Measurements from ENCODE around the gene GNG8.

The GNG8 gene

GRCh38 chr19:46635920-46636761 lies at the start of gene GNG8:
GNG8 (minus strand) TSS chr19:46636202; CDS start chr19:46634682, 1,520 bp downstream.
- no peak for DNase-seq

DNA sequence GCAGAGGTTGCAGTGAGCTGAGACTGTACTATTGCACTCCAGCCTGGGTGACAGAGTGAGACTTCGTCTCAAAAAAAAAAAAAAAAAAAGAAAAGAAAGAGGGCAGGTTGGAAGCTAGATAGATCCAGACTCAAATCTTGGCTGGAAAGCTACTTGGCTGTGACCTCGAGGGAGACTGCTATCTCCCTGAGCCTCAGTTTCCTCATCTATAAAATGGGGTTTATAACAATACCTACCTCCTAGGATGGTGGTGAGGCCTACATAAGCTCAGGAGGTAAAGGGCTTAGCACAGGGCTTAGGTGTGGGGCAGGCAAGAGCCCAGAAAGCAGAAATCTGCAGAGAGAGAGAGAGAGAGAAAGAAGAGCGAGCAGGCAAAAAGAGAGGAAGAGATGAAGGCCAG lies 49.2 kb upstream of the GNG8 start:
- no peak for DNase-seq

DNA sequence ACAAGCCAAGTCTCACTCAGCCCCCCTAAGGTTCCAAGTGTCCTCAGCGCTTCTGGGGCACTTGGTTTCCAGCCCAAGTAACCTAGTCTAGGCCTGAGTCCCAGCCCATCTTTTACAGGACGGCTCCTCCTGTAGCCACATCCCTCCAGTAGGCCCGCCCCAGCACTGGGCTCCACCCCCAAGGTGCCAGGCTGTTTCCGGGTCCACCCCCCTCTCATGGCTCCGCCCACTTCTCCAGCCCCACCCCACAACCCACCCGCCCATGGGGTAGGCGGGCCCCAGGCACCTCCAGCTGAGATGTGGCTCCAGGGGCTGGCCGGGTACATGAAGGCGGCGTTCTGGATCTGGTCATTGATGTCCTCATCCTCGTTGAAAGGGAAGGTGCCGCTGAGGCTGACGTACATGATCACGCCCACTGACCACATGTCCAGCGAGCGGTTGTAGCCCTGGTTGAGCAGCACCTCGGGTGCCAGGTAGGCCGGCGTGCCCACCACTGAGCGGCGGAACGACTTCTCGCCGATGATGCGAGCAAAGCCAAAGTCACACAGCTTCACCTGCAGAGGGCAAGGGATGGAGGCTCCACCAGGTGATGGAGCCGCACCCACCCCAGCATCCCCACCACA lies 42.2 kb upstream of the GNG8 start:
- DNase-seq: no peak

DNA sequence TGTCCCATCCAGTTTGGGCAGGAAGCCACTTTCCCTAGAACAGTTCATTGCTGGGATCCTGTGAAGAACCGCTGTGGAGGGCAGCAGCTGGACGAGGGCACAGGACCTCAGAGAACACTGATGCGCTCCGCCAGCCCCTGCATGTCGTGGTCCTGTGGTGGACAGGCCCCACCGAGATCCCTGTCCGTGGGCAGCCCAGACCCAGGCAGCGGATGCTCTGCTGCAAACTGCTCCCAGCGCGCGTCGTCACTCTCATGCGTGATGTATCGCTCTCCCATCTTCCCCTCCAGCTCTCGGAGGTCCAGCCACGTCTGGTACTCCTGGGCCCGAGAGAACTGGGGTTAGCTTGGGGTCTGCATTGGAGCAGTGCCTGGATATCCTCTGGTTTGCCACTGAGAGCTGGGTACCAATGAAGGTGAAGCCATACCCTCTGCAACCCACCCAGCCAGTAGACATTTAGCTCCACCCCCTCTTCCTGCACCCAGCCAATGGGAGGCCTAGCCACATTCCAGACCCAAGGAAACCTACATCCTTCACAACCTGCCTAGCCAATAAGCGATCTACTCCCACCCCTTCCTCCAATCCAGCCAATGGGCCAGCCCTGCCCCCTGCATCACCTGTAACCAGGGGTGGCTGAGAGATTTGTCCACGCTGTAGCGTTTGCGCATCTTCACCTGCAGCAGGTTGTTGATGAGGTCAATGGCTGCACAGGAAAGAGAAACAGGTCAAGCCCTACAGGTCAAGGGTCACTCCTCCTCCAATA lies 38.6 kb upstream of the GNG8 start:
- no peak for DNase-seq

GRCh38 chr19:46670813-46671212 lies 34.8 kb upstream of the GNG8 start:
- DNase-seq: no peak

GRCh38 chr19:46668662-46669061 lies 32.7 kb upstream of the GNG8 start:
- DNase-seq: no peak

DNA sequence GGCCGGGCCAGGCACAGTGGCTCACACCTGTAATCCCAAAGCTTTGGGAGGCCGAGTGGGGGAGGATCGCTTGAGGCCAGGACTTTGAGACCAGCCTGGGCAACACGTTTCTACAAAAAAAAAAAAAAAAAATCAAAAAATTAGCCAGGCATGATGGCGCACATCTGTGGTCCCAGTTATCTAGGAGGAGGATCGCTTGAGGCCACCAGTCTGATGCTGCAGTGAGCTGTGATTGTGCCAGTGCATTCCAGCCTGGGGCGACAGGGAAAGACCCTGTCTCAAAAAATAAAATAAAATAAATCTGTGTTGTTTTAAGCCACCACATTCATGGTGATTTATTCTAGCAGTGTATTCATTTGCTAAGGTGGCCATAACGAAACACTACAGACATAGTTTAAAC lies 29.1 kb upstream of the GNG8 start:
- no peak for DNase-seq

DNA sequence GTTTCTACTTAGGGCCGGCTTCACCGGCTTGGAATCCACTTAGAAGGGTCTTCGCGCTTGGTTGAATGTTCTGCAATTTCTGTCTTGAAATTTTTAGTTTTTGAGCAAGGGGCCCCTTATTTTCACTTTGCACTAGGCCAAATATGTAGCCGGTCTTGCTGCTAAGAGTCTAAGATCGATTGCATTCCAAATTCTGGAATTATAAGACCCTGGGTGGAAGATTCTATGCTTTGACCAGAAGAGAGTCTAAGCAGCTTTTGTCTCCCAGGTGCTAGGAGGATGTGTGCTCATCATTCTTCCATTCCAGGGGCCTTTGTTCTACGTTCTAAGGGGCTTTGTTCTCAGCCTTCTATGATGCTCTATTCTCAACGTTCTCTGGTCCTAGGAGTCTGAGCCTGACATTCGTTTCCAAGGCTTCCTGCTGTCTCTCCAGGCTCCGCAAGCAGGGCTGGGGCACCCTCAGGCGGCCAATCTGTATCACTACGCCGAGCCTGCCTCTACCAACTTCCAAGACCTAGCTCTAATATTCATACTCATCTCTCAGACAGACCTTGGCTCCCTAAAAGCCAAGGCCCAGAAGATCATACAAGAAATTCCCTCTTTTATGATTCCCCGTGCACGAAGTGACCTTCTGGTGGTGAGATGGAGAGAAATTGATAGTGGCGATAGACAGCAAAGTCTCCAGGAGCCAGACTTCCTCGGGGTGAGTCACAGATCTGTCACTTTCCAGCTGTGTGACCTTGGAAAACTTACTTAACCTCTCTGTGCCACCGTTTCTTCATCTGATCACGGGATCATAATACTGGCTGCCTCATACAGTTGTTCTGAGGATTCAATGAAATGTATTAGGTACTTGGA lies 26.0 kb upstream of the GNG8 start:
- DNase-seq: peak; percentile 71

GRCh38 chr19:46661020-46661731 lies 25.2 kb upstream of the GNG8 start, which contains the start of gene DACT3:
DACT3 (minus strand) TSS chr19:46661182; CDS start chr19:46661064, 118 bp downstream.
- DNase-seq: peak; percentile 99

DNA sequence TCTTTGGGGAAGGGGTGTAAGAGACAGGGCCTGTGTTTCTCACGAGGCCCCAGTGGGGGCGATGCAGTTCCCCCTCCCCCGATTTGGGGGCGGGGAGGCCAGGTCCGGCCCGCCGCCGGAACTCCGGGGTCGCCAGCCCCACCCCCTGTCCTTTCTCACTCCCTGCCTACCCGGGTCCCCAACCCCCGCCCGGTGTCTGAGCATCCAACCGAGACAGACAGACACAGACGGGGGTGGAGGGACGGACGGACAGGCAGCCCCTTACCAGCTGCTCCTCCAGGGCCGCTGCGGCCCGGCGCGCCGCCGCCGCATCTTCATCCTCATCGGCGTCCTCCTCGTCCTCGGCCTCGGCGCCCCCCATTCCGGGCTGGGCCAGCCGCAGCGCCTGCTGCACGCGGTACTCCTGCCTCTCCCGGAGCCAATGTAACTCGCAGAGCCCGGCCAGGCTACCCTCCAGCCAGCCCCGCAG lies 24.6 kb upstream of the GNG8 start:
- no peak for DNase-seq

DNA sequence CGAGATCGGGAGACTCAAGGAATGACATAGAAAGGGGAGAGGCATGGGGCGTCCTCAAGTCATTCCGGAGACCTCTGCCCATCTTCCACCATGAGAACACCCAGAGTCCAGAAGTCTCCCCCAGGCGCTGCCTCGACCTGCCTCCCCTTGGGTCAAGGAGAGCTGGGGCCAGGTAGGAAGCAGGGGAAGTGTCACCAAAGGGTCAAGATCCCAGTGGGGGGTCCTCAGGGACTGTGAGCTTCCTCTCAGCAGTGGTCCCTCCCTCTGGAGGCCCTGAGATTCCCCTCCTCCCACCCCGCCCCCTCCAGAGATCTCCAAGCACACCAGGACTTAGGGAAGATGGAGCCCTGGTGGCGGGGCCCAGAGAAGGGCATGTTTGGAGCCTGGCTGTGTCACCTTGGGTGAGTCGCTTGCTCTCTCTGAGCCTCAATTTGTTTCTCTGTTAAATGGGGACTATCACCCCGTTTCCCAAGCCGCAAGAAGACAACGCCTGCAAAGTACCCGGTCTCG lies 24.1 kb upstream of the GNG8 start:
- DNase-seq: no peak

- no peak for DNase-seq
These were observed 23.4 kb upstream of the GNG8 start for GRCh38 chr19:46659151-46660007.

DNA sequence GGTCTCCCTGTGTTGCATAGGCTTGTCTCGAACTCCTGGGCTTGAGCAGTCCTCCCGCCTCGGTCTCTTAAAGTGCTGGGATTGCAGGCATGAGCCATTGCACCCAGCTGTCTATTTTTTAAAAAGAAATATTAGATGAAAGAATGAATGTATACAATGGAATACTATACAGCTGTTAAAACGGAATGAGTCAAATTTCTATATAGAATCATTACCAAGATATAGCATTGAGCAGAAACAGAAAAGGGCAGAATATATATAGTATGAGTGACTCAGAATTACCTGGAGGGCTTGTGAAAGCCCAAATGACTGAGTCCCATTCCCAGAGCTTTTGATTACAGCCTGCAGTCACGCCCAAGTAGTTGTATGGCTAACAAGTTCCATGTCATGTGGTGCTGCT lies 20.5 kb upstream of the GNG8 start:
- no peak for DNase-seq

- no peak for DNase-seq
These were observed 18.7 kb upstream of the GNG8 start for GRCh38 chr19:46654621-46655152.

GRCh38 chr19:46650445-46650844 lies 14.4 kb upstream of the GNG8 start:
- DNase-seq: no peak

GRCh38 chr19:46648961-46649960 lies 13.3 kb upstream of the GNG8 start:
- no peak for DNase-seq

- no peak for DNase-seq
These were observed 12.3 kb upstream of the GNG8 start for GRCh38 chr19:46648060-46648960.

DNA sequence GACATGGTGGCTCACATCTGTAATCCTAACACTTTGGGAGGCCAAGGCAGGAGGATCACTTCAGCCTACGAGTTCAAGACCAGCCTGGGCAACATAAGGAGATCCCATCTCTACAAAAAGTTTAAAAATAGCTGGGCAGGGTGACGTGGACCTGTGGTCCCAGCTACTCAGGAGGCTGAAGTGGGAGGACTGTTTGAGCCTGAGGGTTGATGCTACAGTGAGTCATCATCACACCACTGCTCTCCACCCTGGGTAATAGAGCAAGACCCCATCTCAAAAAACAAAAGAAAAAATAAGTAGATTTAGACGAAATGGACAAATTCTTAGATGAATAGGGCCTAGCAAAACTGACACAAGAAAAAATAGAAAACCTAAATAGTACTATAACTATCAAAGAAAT lies 10.4 kb upstream of the GNG8 start:
- no peak for DNase-seq
